Embryonic facial prominence (tissue), 1 donor: ENCODE measurements around the gene HES1.
A peak's percentile ranks its signal among the peaks of the same experiment; 100 is the strongest.

Experiments
- DNase-seq: peaks from one replicate; pipeline ENCODE4 v3.0.0-alpha.2; 2016; ENCODE audit errors: extremely low spot score

HES1 gene

GRCh38 chr3:194167480-194168282, 31.7 kb downstream of the HES1 start:
- DNase-seq = no peak

DNA sequence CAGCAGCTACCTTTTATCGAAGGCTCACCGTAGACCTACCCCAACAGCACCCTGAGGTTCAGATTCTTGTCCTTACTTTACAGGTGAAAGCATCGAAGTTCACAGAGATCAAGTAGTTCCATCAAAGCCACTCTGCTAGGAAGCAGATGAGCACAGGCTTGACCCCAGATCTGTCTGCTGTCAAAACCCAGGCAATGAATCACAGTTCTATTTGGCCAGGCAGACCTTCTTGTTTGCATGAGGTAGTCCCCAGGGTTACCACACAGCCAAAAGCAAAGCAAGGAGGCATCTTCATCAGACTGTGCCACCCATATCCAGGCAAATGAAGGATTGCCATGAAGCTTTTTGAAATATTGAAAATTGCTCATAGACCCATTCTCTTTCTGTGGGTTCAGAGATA, 33.0 kb downstream of the HES1 start:
- DNase-seq = no peak

- no peak for DNase-seq
Observed at GRCh38 chr3:194169595-194169994, 33.6 kb downstream of the HES1 start.

- DNase-seq = no peak
Observed at GRCh38 chr3:194170793-194171192, 34.8 kb downstream of the HES1 start.

DNA sequence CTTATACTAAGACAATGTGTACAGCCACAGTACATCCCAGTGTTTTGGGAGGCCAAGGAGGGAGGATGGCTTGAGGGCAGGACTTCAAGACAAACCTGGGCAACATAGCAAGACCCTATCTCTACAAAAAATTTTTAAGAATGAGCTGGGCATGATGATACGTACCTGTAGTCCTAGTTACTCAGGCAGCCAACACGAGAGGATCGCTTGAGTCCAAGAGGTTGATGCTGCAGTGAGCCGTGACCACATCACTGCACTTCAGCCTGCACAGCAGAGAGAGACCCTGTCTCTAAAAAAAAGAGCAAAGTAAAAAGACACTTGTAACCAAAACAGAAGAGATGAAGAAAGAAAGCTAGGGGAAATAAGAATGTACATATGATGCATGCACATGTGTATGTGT, 38.5 kb downstream of the HES1 start:
- DNase-seq = no peak

DNA sequence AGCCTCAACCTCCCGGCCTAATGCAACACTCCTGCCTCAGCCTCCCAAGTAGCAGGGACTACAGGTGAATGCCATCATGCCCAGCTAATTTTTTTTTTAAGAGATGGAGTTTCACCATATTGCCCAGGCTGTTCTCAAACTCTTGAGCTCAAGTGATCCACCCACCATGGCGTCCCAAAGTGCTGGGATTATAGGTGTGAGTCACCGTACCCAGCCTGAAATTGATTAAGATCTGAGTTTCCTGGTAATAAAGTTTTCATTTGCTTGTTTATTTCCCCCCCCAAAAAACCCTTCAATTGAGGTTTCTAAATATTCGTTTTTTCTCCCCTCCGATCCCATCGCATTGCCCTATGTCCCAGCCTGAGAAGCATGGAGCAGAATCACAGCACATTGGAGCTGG, 39.0 kb downstream of the HES1 start:
- DNase-seq = no peak

GRCh38 chr3:194176274-194176991, 40.5 kb downstream of the HES1 start:
- peak; percentile 46 for DNase-seq

- no peak for DNase-seq
Observed at GRCh38 chr3:194177141-194177540, 41.2 kb downstream of the HES1 start.

GRCh38 chr3:194178128-194178527, 42.2 kb downstream of the HES1 start:
- DNase-seq = no peak

DNA sequence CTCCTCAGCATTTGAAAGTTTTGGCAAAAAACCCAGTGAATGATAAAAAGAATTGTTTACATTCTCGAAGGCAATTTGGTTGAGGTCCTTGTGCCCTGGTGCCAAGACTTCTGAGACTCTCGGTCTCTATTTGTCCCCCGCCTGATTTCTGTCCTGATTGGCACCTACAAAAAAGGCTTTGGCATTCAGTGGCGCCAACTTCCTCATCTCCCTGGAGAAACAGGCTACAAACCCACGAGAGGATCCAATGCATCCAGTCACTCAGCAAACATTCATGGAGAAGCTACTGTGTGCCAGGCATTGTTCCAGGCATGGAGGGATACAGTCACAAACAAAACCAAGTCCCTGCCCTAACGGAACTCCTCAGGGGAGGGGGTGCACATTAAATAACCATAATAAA, 42.7 kb downstream of the HES1 start:
- DNase-seq = no peak

GRCh38 chr3:194180570-194180969, 44.6 kb downstream of the HES1 start:
- DNase-seq = no peak

GRCh38 chr3:194181612-194182529, 45.9 kb downstream of the HES1 start:
- DNase-seq = no peak

- no peak for DNase-seq
Observed at GRCh38 chr3:194183271-194183670, 47.3 kb downstream of the HES1 start.

GRCh38 chr3:194184265-194184751, 48.4 kb downstream of the HES1 start:
- DNase-seq = no peak

- peak; percentile 40 for DNase-seq
Observed at GRCh38 chr3:194184801-194185200, 48.9 kb downstream of the HES1 start.

DNA sequence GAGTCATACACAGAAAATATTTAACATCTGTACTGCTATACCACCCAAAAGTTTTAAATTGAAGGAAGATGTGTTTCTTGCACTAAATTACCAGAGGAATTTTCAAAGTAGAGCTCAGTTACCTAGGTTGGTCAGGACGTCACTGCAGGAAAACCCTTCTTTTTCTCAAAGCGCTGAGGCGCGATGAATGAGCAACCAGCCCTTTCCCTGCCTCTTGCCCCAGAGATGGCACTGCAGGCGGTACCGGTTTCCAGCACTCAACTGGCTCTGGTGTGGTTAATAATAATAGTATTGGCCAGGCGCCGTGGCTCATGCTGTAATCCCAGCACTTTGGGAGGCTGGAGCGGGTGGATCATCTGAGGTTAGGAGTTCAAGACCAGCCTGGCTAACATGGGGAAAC, 49.3 kb downstream of the HES1 start:
- peak; percentile 37 for DNase-seq

DNA sequence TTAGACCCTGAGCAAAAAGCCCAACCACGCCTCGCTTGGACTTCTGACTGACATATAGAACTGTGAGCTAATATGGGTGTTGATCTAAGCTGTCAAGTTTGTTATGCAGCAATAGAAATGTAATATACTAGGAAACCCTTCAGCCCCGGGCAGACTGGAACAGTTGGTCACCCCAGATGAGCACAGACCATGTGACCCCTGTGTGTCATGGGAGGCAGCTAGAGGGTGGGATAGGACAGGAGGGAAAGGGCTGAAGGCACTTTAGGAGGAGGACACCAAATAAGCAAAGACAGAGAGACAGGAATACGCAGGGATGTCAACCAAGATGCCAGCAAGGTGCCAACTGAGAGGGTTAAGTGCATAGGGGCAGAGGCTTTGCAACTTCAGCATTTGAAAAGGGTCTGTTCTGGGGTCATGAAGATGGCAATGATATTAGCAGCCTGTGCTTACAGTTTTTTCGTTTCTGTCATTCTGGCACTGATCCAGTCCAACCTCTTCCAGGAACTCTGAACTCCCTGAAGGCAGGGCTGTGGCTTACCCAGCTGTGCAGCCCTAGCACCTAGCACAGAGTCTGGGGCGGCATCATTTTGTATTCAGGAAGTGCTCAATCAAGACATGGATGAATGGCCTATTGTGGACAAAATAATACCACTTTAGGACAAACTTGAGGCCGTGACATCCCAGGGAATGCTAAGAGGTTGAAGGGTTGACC, 51.4 kb downstream of the HES1 start:
- no peak for DNase-seq
